GM19397 (cell line): ENCODE data around the gene PDIA2.

ENCODE experiments used
- ATAC-seq: cut with Tn5 transposase; IDR thresholded peaks from one replicate; pipeline ENCODE4 v1.9.1; 2021; ENCODE audit warnings: mild to moderate bottlenecking, moderate library complexity; ENCODE audit not compliant: unreplicated experiment

PDIA2 gene

GRCh38 chr16:279531-279930 is 3.4 kb upstream of the PDIA2 start:
- no peak for ATAC-seq

GRCh38 chr16:280005-280460 is 2.9 kb upstream of the PDIA2 start:
- no peak for ATAC-seq

- ATAC-seq = no peak
Measured at GRCh38 chr16:280552-280951, 2.4 kb upstream of the PDIA2 start, which contains the start of gene ARHGDIG. Gene ARHGDIG, plus strand, starts transcription at chr16:280591. Its CDS starts 90 bp downstream, at chr16:280681.

GRCh38 chr16:280991-281659 is 1.8 kb upstream of the PDIA2 start:
- no peak for ATAC-seq

GRCh38 chr16:281660-282255 is 1.2 kb upstream of the PDIA2 start:
- no peak for ATAC-seq

GRCh38 chr16:282491-282890 is 473 bp upstream of the PDIA2 start:
- no peak for ATAC-seq

- no peak for ATAC-seq
Measured at GRCh38 chr16:284204-285120, 1.5 kb downstream of the PDIA2 start.

- no peak for ATAC-seq
Measured at GRCh38 chr16:285146-286055, 2.4 kb downstream of the PDIA2 start.

- ATAC-seq = no peak
Measured at GRCh38 chr16:286491-287297, 3.7 kb downstream of the PDIA2 start.

GRCh38 chr16:287298-287811 is 4.4 kb downstream of the PDIA2 start:
- no peak for ATAC-seq

GRCh38 chr16:287981-288920 is 5.3 kb downstream of the PDIA2 start:
- ATAC-seq = no peak

- ATAC-seq = no peak
Measured at GRCh38 chr16:289395-289997, 6.5 kb downstream of the PDIA2 start.

GRCh38 chr16:290015-290680 is 7.2 kb downstream of the PDIA2 start:
- ATAC-seq = no peak

- no peak for ATAC-seq
Measured at GRCh38 chr16:290681-291405, 7.9 kb downstream of the PDIA2 start.

- no peak for ATAC-seq
Measured at GRCh38 chr16:291539-291938, 8.6 kb downstream of the PDIA2 start.

GRCh38 chr16:293043-293775 is 10.2 kb downstream of the PDIA2 start:
- ATAC-seq = no peak
